HG02852 (cell line): ENCODE data around the gene MAGI1.
"Not testable (repeated sequence)": the region's sequence is repeated elsewhere in the genome, so short reads cannot be mapped to it uniquely, and the experiment has no call there.

Source experiments
- ATAC-seq: cut with Tn5 transposase; IDR thresholded peaks from one replicate; pipeline ENCODE4 v1.9.1; 2021; ENCODE audit warnings: mild to moderate bottlenecking, moderate library complexity; ENCODE audit not compliant: unreplicated experiment

Gene MAGI1

DNA sequence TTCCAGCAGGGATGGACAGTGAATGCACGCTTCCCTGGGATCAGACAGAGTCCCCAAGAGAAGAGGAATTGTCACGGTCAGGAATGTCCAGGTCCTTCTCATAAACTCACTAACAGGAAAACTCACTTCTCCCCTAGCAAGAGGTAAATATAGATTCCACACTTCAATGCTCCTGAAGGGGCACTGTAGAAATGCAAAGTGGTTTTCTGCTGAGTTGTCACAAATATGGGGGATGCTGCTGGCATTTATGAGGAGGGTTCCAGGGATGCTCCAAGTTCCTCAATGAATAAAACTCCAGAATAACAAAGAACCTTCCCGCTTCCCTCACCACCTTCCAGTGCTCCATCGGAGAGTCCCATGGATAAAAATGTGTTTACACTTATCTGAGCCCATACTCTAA is 423.4 kb downstream of the MAGI1 start:
- ATAC-seq = no peak

- ATAC-seq = no peak
These were observed 424.1 kb downstream of the MAGI1 start for GRCh38 chr3:65614585-65614984.

GRCh38 chr3:65607965-65608460 is 430.7 kb downstream of the MAGI1 start:
- not testable (repeated sequence) for ATAC-seq

DNA sequence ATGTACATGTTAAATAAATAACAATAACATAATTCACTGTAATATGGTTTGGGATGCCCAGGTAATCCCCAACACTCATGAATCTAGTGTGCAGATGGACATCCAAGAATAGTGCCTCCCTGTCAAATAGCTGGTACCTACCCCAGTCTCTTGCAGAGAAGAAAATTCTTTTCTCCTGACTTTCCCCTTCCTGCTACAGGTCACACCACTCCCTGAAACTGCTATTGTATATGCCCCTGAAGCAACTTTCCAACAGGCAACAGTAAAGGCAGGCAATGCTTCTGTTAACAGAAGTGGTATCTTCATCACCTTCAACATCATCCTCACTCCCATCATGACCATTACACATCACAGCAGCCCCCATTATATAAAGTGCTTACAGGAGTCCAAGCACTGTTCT is 431.6 kb downstream of the MAGI1 start:
- no peak for ATAC-seq

GRCh38 chr3:65605876-65606432 is 432.8 kb downstream of the MAGI1 start:
- ATAC-seq = no peak

DNA sequence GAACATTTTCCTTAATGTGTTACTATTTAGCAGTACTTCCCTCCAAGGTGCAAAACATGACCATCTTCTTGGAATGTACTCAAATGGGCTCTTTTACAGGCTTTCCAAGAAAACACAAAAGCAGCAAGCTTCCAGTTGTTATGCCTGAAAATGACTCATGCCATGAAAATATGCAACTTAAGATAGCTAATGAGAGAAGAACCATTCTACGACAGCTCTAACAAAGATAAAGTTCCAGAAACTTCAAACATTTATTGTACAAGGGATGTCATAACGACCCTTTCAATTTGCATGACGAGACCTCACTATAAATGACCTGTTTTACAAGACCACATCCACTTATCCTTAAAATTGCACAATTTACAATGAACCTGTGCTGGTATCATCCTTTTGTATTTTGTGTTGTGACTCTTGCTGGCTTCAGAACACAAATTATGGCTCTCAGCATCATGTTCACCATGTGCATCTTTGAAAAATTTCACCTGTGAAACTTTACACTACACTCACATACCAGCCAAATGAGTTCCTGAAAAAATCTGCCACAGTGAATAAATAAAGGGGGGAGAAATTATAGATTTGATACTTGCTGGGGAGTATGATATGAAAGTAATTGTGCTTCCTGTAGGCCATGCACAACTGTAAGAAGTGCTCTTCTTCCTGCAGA is 433.7 kb downstream of the MAGI1 start:
- ATAC-seq = no peak

GRCh38 chr3:65603631-65604030 is 435.1 kb downstream of the MAGI1 start:
- ATAC-seq = no peak

- ATAC-seq = no peak
These were observed 437.8 kb downstream of the MAGI1 start for GRCh38 chr3:65600888-65601287.

DNA sequence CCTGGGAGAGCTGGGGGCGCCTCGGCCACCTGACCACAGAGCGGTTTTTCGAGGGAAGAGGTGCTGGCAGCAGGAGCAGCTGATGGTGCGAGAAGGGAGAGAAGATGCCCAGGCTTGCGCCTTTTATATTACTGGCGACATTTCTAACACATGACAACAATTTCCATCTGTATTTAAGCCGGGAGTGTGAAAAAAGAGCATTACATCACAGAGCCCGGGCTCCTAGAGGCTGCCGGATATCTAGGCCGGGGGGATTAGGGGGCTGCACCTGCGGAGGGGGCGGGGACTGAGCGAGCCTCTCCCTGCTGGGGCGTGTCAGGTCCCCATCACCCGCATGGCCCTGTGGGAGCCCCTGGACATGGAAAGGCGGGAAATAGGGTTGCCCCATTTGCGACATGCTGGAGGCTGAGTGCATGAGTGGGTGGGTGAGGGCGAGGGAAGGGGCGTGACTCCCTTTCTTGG is 440.7 kb downstream of the MAGI1 start:
- ATAC-seq = no peak

DNA sequence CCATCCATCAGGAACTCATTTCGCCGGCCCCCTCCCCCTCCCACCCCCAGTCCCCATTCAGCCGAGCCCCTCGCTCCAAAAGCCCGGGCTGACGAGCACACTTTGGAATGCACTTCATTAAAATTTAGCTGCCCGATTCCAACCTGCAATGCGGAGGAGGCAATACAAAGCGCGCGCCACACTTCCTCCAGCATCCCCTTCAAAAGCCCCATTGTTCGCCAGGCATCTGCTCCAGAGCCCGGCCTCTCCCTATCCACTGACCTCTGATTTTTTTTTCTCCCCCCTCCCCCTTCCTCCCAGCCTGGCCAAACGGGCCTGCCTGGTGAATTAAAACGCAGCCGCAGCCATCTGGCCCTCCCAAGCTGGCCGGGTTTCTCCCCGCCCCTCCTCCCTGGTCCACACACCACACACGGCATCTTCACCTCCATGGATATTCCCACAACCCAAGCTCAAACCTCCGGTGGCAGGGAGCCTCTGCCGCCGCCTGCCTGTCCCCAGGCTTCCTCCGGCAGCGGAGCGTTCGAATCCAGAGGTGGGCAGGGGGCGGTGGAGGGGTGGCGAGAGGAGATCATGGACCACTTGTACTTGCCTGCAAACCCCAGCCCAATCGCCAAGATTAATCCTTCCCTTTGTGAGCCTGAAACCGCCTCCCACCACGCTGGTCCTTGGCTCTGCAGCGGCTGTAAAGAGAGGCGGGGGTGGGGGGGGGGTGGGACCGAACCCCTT is 441.3 kb downstream of the MAGI1 start:
- ATAC-seq = no peak

DNA sequence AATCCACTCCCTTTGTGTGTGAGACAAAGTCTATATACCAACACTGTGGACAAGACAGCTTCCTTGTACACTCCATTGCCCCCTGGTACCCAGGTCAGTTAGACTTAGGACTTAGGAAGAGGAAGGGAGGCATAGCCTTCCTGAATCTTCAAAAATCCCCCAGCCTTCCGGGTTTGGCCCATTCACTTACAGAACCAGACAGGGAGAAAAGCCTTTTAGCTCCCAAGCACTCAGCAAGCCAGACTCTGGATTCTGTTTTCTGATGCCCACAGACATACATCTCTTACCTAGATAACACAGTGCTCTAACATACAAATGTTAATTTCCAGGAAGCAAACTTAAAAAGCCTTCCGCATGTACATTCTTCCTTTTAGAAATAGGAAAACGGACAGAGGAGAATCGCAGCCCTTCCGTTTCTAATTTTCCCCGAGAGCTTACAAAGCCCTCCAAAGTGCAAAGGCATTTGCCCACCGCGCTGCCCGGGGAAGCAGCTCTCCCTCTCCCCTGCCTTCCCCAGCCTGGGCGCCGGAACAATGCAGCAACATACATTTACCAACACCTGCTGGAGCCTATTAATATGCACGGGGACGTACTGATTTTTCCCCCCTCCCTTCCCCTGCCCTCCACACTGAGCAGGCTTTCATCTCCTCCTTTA is 442.0 kb downstream of the MAGI1 start:
- ATAC-seq = no peak

GRCh38 chr3:65596029-65596300 is 442.8 kb downstream of the MAGI1 start:
- no peak for ATAC-seq

GRCh38 chr3:65595222-65596028 is 443.3 kb downstream of the MAGI1 start:
- no peak for ATAC-seq

DNA sequence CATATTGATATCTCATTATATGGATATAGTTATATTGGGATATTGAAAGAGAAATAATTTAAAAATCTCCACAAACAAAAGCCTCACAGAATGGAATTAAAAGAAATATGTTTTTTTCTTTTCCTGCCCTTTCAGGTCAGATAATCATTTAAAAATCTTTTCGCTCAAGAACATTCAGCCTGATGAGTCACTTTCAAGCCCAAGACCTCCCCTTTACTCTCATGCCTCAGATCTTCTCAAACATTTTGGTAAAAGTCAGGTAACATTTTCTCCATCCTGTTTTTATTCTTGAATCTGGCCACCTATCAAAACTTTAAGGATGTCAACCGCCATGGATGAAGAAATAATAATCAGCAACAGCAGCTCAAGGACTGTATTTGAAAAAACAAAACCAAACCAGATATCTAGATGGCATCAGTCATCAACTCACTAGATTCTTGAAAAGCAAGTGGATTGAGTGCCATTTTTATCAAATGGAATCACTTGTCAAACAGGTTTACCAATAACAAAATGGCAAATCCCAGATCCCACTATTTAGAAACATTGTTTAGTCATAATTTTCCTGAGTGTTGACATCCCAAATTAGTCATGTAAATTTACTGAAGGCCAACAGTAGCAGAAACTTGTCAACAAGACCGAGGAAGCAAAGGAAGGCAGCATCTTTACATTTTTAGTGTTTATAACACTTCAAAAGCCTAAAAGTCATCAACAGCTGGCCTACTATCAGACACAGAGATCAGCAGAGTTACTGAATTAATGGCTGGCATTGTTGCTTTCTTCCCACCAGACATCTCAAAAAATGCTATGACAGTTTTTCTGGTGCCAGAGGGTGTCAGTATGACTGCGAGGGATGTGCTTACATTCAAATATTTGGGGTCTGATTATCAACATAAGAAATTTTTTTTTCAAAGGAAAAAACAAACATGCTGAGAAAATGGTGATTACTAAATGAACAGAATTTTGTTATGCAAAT is 444.7 kb downstream of the MAGI1 start:
- ATAC-seq = no peak

DNA sequence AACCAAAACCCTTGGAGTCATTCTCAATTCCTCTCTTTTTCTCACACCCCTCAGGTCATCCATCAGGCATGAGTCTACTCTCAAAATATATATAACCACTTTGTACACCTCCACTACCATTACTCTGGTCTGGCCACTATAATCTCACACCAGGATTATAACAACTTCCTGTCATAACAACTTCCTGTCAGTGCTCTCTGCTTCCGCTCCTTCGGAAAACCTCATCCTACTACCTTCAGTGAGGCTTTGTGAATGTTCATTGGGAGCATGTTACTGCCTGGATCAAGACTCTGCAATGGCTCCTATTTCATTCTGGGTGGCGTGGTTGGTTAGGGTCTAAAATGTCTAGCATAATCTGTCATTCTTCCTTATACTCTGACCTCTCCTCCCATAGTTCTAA is 447.4 kb downstream of the MAGI1 start:
- ATAC-seq = no peak

GRCh38 chr3:65588884-65589283 is 449.8 kb downstream of the MAGI1 start:
- ATAC-seq = no peak

DNA sequence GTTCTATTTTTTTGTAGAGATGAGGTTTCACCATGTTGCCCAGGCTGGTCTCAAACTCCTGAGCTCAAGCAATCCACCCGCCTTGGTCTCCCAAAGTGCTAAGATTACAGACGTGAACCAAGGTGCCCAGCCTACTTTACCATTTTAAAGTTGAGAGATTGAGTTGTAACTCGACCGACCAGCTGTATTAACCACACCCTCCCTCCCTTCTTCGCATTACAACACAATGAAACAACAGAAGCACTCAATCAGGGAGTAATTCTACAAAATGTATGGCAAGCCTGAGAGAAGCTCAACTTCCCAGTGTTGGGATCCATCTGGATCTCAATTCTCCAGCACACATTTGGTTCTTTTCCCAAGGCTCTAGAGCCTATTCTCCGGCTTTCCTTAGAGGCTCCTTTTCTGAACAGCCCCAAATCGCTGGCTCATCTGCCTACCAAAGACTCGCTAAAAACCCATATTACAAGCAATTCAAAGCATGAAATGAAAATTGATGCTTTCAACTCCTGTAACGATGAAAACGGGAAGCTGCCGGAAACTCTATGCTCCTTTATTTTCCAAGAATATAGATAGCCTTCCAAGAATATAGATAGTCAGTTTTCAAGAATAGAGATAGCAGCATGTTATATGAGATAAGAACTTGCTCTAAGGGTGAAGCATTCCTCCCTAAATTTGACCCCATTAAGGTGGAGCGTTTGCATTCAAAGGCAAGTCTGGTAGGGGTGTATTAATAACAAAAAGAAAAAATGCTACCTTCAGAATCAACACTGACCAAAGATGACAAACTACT is 450.9 kb downstream of the MAGI1 start:
- ATAC-seq = no peak

DNA sequence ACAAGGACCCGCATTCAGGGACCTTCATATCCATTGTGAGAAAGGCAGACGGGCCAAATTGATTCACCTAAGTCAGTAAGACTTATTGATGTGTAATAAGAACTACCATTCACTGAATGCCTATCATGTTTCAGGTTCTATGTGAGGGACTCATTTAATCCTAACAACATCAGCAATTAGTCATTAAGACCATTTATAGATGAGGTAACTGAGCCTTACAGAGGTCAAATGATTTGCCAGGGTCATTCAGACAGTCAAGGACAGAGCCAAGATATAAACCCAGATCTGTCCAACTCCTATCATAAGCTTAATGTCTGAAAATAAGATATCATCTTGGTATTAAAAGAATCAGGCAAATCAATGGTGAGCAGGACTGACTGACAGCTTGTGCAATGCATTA is 453.8 kb downstream of the MAGI1 start:
- ATAC-seq = no peak

GRCh38 chr3:65584002-65584401 is 454.7 kb downstream of the MAGI1 start:
- no peak for ATAC-seq
